OCI-M2 (cell line): ENCODE results near the gene COPB2.

ENCODE experiments used
- DNase-seq: peaks from one replicate; lab custom pipeline; 2025; ENCODE audit not compliant: unreplicated experiment; lab: John Stamatoyannopoulos, UW

The COPB2 gene

DNA sequence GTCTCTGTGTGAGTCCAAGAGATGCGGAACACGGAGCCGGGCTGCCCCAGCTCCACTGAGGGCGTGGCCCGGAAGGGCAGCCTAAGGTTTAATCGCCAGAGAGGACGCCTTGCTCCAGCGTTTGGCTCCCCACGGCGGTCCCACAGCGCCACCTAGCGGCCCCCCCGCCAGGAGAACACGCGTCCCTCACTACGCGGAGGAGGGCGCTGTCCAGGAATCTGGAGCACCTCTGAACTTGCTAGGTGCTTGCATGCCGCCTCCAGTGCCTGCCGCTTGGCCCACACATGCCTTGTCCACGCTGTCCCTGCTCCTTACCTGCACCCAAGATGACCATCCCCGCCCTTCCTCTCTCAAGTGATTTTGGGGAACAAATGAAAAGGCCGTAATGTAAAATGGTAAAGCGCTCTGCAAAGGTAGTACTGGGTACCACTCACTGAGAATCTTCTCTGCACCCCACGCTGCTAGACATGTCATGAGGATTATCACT lies 60.0 kb downstream of the COPB2 start:
- peak; percentile 40 for DNase-seq

DNA sequence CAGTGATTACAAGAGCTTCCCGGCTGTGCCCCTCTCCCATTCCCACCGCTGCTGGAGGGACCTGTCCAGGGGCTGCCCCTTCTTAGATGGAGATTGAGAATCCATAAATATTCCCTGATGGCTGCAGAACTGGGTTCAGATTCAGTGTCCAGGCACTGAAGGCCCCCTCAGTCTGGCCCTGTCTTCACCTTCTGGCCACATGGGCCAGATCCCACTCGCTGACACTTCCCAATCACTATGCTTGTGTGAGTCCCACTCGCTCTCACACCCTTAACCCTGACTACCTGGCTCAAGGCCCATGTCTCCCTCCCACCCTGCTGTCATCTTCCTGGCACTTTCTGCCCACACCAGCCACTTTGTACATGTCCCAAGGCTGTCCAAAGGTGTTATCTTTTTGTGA lies 61.1 kb downstream of the COPB2 start:
- DNase-seq = no peak

DNA sequence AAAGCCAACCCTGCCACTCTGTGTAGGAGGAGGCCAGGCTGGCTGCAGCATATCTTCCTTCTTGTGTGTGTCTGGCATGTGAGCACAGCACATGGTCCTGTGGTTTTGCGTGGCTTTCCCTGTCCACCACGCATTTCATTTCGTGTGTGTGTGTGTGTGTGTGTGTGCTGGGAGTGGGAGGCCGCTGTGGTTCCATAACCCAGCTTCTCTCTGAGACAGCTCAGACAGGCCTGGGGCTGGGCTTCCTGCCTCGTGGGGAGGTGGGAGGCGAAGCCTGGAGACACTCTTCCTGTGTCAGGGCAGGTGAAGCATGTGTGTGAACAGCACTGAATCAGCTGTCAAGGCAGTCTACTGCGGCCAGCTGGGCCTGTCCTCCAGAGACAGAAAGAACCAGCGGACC lies 61.6 kb downstream of the COPB2 start:
- no peak for DNase-seq

DNA sequence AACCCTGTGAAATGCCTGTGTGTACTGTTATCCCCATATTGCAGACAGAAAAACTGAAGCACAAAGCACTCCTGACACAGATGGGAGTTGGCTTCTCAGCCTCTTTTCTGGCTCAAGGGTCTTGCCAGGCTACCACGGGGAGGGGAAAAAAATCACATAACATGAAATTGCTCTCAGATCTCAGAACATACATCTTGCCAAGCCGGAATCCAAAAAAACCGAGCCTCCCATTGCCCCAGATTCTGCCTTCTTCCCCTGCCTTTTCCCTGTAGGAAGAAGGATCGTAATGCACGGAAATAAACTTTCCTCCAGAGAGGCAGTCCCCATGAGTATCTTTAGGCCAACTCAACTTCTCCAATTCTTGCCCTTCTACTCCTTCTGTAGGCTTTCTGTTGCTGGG lies 62.2 kb downstream of the COPB2 start:
- DNase-seq = no peak

DNA sequence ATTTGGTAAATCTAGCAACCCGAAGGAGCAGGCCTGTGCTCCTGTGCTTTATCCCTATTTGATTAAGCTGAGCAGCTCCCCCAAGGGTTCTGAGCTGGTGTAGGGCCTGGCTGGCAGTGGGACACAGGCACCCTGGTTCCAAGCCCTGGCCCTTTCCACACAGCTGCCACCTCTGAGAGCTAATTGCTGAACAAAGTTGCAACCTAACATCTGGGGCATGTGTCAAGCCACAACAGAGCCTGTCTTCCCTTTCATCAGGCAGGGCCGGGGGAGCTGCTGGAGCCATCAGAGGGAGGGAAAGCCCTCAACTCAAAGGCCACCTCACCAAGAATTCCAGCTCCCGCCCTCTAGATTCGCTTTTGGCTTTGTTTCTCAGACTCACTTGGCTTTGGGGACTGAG lies 62.7 kb downstream of the COPB2 start:
- DNase-seq = no peak

DNA sequence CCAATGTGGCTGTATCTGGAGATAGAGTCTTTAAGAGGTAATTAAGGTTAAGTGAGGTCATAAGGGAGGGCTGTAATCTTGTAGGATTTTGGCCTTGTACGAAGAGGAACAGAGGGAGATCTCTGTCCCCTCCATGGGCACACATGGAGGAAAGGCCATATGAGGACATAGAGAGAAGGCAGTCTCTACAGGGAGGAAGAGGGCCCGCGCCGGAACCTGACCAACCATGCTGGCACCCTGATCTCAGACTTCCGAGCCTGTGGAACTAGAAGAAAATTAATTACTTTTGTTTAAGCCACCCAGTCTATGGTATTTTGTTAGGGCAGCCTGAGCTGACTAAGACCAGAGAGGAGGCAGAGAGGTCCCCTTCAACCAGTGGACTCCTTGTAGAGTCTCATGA lies 63.3 kb downstream of the COPB2 start:
- no peak for DNase-seq

DNA sequence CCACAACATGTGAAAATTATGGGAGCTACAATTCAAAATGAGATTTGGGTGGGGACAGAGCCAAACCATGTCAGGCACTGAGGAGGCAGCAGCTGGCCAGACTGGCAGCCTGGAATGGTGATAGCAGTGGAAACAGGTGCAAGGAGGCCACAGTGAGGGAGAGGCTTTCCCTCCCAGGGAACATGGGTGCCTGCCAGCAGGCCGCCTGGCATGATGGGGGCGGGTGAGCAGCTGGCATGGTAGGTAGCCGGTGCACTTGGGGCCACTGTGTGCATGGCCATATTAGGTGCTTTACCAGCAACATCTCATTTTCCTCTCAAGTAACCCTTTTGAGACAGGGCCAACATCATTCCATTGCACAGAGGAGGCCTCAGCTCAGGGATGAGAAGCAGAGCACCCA lies 63.9 kb downstream of the COPB2 start:
- no peak for DNase-seq

DNA sequence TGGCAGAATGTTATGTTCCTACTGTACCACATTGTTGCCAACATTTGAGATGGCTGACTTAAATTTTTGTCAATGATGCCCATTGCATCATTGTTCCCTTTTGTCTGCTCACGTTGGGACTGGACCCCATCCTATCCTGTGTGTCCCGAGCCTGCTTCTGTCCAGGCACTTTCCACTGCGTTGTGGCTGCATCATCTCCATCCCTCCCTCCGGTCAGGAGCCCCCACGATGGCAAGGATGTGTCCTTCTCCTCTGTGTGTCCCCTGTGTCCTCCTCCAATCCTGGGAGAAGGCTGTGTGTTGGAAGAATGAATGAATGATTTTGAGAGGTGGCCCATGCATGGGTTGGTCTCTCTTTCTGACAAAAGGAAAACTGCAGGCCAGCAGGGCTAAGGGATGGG lies 65.0 kb downstream of the COPB2 start:
- no peak for DNase-seq

DNA sequence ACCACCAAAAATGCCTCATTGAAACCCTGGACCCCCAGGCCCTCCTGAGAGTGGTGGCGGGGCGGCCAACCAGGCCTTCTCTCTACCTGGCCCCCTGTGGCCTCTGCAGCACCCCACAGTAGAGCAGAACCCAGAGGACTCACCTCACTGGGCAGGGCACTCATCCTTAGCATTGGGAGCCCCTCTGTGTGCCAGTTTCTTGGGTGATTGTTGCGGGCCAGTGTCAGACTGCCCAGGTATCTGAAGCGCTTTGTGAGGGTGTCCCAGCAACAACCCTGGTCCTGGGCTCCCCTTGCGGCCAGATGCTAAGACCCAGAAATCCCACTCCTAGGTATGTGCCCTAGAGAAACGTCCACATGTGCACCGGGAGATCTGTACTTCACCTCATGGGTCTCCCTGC lies 66.3 kb downstream of the COPB2 start:
- no peak for DNase-seq

DNA sequence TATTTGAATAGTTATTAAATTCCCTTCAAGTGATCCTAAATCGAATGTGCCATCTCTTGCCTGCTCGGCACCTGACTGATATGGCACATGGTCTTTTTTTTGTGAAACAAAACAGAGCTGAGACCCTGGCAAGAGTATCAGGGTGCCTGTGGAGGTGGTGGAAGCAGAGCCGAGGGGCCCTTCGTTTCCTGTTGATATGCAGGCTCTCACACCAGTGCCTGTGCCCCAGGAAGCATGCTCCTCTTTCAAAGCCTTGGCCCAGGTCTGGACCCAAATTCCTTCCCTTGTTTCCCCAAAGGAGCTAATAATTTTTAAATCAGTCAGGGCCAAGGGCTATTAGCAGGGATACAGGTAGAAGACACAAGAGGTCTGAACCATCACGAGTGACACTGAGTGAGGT lies 67.1 kb downstream of the COPB2 start:
- DNase-seq = no peak

DNA sequence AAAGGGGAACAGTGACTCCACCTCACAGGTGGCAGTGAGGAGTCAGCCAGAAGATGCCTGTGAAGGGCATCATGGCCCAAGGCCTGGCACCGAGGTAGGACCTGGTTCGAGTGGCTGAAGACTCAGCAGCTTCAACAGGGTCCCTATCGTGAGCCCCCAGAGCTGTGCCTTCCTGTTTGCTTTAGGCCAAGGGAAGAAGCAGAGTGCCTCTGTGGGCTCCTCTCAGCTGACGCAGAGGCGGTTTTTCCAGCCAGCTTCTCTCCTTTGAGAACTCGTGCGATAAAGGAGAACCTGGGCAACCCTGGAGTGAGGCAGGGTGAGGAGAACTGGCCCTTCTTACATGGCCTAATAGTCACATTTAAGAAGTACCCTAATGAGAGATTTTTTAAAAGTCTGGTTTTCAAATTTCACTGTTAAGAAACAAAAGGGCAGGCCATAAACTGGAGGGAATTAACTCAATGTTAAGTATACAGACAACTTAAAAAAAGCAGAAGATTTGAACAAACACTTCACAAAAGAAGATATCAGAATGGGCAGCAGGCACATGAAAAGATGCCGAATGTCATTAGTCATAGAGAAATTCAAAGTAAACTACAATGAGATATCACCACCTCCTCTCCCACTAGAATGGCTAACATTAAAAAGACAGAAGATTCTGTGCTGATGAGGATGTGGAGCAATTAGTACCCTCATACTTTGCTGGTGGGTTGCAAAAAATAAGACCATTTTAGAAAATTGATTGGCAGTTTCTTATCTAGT lies 68.7 kb downstream of the COPB2 start:
- no peak for DNase-seq

DNA sequence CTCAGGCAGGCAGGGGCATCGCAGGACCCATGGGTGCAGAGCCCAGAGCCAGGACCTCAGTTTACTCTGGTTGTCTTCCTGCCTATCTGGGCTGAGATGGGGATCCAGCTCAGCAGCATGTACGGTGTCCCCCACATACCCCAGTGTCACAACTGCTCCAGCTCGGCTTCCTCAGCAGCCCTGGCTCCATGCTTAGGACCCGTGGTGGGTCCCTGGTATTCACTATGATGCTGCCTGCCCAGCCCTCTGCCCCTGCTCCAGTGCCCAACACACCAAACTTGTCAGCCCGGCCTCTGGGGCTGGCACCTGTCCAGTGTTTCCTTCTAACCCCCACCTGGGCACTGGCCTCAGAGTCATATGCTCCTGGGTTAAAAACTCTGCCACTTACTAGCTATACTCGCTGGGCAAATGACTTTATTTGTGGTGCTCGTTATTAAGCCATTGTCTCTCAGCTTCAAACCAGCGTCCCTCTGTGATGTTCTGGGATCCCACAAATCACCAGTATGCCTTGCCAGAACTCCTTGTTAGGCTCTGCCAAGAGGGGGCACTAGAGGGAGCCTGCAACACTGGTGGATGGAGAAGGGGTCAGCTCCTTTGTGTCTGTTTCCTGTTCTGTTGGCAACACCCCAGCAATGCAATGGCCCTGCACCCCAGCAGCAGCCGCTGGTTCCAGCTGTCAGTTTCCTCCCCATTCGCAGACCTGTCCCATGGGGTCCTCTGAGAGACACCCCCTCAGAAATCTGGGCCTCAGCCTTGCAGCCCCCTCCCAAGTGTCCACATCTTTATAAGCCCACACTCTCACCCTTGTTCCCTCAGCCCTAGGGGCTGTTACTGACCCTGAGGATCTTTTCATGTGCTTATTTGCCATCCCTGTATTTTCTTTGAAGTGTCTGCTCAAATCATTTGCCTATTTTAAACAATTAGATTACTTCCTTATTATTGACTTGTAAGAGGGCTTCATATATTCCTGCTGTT lies 69.7 kb downstream of the COPB2 start:
- DNase-seq = no peak

DNA sequence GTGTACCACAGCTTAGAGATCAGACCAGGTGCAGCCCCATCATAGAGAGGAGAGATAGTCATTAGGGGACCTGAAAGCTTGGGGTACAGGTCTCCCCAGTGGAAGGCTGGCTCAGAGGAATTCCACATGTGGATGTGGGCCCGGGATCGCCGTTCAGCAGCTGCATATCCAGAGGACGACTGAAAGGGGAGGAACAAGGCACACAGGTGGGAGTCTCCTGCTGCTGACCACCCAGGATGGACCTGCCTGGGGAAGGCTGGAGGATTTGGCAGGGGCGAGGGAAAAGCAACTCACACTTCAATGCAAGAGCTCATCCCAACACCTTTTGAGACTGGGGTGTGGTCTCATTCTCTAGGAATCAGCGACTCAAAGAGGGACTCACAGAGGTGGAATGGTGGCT lies 70.6 kb downstream of the COPB2 start:
- DNase-seq = no peak

DNA sequence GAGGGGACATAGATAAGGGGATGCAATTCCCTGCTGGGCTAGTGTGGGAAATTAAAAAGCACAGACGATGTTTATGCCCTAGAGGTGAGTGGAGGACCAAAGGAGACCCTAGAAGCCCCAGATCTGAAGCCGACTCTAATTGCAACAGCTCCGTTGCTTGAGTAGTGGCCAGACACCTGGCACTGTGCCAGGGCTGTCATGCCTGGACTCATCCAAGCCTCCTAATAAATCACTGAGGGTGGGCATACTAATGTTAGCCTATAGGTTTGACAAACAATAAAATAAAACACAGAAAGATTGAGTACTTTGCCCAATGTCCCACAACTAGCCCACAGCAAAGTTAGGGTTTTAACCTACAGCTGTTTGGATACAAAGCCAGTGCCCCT lies 71.0 kb downstream of the COPB2 start:
- no peak for DNase-seq

DNA sequence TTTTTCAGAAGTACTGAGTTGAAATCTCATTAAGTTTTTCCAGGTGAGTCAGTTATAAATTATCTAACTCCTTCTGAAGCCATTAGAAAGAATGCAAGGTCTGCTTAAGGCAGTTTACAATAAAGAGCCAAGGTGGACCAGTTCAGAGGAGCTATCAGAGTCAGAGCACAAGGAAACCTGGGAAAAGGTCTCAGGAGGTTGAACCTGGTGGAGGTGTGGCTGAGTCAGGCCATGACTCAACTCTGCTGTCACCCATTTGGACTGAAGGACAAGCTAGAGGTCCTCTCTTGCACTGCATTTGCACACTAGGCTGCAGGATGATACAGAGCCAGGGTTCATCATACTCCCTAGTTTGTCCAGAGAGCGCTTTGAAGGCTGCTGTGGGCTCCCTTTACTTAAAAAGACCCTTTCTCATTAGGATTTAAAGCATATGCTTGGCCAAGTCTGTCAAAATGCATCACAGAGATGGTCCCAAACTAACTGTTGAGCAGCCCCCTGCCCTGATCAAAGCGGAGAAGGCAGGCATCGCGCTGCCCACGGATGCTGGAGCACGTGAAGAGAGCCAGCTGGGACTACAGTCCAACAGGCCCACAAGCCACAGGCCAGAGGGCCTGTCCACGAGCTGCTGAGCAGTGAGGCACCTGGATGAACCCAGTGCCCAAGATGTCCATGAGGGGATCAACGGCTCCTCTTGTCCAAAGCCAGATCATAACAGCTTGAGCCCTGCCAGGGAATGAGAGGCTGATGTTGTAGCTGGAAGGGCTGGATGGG lies 71.6 kb downstream of the COPB2 start:
- DNase-seq = no peak

DNA sequence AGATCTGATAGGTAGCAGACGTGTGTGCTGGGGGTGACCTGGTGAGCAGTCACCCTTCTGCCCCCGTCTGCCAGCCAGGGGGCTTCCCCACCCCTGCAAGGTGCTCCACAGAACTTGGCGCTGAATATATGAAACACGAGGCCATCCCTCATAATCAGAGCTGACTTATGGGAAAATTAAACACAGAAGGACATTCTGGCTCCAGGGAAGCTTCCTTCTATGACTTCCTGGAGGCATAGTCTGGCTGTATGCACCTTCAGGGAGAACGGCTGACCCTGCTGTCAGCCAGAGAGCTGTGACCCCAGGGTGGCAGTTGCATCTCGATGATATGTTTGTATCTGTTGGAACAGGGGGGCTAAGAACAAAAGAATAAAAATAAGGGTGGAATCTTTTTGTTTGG lies 72.2 kb downstream of the COPB2 start:
- no peak for DNase-seq

DNA sequence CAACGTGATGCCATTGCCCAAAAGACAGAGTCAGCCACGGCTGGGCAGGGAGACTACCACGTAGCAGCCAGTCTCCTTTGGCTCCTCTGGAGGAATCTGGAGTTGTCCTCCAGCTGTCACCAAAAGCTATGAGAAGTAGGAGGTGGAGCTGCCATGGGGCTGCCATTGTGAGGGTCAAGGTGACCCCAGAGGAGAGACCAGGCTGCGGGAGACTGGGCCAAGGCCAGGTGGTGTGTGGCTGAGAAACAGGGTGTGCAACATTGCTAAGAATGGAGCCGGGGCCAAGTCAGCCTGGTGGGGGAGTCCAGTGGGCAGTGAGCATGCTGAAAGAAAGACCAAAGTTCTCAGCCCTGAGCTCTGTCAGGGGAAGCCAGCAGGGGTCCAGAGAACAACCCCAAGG lies 75.5 kb downstream of the COPB2 start:
- DNase-seq = no peak

DNA sequence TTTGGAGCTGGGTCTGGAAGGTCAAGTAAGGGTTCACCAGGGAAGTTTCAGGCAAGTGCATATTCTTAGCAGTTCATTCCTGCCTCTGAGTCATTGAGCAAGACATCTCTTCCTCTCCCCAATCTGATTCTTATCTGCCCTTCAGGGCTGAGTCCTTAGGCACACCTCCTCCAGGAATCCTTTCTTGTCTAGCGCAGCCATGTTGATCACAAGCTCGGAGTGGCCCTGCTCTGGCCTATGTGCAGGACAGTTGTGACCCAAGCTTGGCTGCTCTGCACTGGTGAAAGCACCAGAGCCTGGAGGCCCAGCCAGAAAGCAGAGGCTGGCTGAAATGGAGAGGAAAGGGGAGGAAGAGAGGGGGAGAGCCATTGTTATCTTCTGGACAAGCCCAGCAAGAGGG lies 76.5 kb downstream of the COPB2 start:
- no peak for DNase-seq

DNA sequence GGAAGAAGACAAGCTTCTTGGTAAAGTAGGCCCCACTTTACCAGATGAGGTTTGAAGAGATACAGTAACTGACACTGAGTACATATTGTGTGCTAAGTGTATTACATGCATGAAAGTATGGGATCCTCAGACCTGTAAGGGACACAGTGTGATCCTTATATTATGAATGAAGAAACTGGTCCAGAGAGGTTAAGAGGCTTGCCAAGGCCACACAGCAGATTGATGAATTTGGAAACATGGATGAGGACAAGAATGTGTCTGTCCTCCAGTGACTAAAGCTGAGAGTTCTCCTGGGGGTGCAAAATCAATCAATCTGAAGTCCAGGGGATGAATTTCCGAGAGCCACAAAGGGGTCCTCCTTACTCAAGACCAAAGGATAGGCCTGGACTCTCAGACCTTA lies 77.0 kb downstream of the COPB2 start:
- no peak for DNase-seq

DNA sequence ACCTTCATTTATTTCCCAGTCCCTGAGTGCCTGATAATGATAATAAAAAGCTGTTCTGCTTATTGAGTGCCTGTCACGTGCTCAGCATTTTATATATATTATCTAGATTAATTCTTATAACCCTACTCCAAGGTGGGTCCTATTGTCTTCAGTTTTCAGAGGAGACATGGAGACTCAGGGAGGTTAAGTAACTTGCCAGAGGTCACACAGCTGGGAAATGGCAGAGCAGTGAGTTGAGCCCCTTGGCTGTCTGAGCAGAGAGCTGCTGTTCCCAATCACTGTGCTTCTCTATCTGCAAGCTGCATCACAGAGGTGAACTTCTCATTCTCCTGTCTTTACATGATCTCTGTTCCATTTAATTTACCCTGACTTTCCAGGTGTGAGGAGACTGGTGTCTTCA lies 77.9 kb downstream of the COPB2 start:
- no peak for DNase-seq

DNA sequence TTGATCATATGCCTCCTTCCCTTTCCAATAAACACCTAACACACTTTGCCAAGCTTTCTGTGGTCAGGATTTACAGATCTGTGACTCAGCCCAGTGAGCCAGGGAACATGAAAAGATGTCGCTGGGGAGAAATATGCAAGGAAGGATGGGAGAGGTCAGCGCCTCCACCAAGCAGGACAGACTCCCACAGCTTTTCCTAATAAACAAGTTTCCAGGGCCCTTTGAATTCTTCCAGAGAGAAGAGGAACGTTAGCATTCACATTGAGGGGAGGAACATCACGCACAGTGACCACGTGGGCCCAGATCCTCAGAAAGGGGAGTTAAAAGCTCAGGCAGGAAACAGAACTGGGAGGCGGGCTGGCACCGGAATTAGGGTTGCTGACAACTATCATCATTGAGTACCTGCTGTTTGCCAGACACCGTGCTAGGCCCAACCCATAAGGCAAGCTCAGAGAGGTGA lies 78.9 kb downstream of the COPB2 start:
- DNase-seq = no peak
